ENCODE measurements around the gene SRRM4. TPM values are rescaled to one million over a fixed set of nuclear protein-coding genes. Genes with fewer than 3 reads are reported as not detected.

Gene SRRM4
- total RNA-seq, 1 experiment from 2014 or later: not detected

GRCh38 chr12:119154435-119154818, 173.1 kb downstream of the SRRM4 start:
- no TSS peak for BruUV-seq (replicated peaks)
- intact Hi-C loops (cut with micrococcal nuclease): no loop called here
- Mint-ChIP-seq H3K27me3 (ENCODE audit: insufficient read depth, unreplicated experiment) (no peaks in the 10 kb centered on the region), H3K9me3 (ENCODE audit: unreplicated experiment) (peaks cover 7% of the 10 kb centered on the region), H3K27ac (ENCODE audit: low read depth, unreplicated experiment) (no peak overlapping the region), H3K4me3 (ENCODE audit: unreplicated experiment) (no peak overlapping the region), H3K36me3 (ENCODE audit: insufficient read depth, unreplicated experiment) (no peaks in the 10 kb centered on the region), H3K4me1 (ENCODE audit: insufficient read depth, unreplicated experiment) (no peaks in the 10 kb centered on the region)
- TF ChIP-seq CTCF (IDR thresholded peaks at IDR 0.05; ENCODE audit: unreplicated experiment): no peak
- DNase-seq (ENCODE audit: unreplicated experiment): no peak
- CTCF ChIA-PET: no interaction called here
- POLR2A ChIA-PET: no interaction called here

GRCh38 chr12:119156401-119157044, 175.2 kb downstream of the SRRM4 start:
- Mint-ChIP-seq H3K27ac (ENCODE audit: low read depth, unreplicated experiment) (no peak overlapping the region), H3K4me3 (ENCODE audit: unreplicated experiment) (no peak overlapping the region), H3K9me3 (ENCODE audit: unreplicated experiment) (peaks cover 11% of the 10 kb centered on the region), H3K27me3 (ENCODE audit: insufficient read depth, unreplicated experiment) (peaks cover 19% of the 10 kb centered on the region), H3K36me3 (ENCODE audit: insufficient read depth, unreplicated experiment) (no peaks in the 10 kb centered on the region), H3K4me1 (ENCODE audit: insufficient read depth, unreplicated experiment) (no peaks in the 10 kb centered on the region)
- CTCF ChIA-PET: no interaction called here
- no TSS peak for BruUV-seq (replicated peaks)
- POLR2A ChIA-PET: no interaction called here
- TF ChIP-seq CTCF (IDR thresholded peaks at IDR 0.05; ENCODE audit: unreplicated experiment): no peak
- DNase-seq (ENCODE audit: unreplicated experiment): no peak
- intact Hi-C loops (cut with micrococcal nuclease): no loop called here

- Mint-ChIP-seq H3K36me3 (ENCODE audit: insufficient read depth, unreplicated experiment) (no peaks in the 10 kb centered on the region), H3K4me1 (ENCODE audit: insufficient read depth, unreplicated experiment) (no peaks in the 10 kb centered on the region), H3K27ac (ENCODE audit: low read depth, unreplicated experiment) (no peak overlapping the region), H3K9me3 (ENCODE audit: unreplicated experiment) (peaks cover 11% of the 10 kb centered on the region), H3K4me3 (ENCODE audit: unreplicated experiment) (no peak overlapping the region), H3K27me3 (ENCODE audit: insufficient read depth, unreplicated experiment) (peaks cover 21% of the 10 kb centered on the region)
- no peak for TF ChIP-seq CTCF (IDR thresholded peaks at IDR 0.05; ENCODE audit: unreplicated experiment)
- DNase-seq (ENCODE audit: unreplicated experiment): no peak
- no TSS peak for BruUV-seq (replicated peaks)
- ChIA-PET CTCF (interaction anchor here (1.1 kb wide), 1 partner anchor 9 kb away, joined by 3 read pairs; no protein-coding TSS in a partner anchor), POLR2A (no interaction called here)
- intact Hi-C loops (cut with micrococcal nuclease): no loop called here
Observed at GRCh38 chr12:119157528-119157927, 176.2 kb downstream of the SRRM4 start.

GRCh38 chr12:119157978-119158377, 176.6 kb downstream of the SRRM4 start:
- CTCF ChIA-PET: interaction anchor here (1.1 kb wide), 1 partner anchor 9 kb away, joined by 3 read pairs; no protein-coding TSS in a partner anchor
- H3K9me3 Mint-ChIP-seq (ENCODE audit: unreplicated experiment): peaks cover 11% of the 10 kb centered on the region
- no peak overlapping the region for H3K27ac Mint-ChIP-seq (ENCODE audit: low read depth, unreplicated experiment)
- no peaks in the 10 kb centered on the region for H3K4me1 Mint-ChIP-seq (ENCODE audit: insufficient read depth, unreplicated experiment)
- peaks cover 21% of the 10 kb centered on the region for H3K27me3 Mint-ChIP-seq (ENCODE audit: insufficient read depth, unreplicated experiment)
- no peak for TF ChIP-seq CTCF (IDR thresholded peaks at IDR 0.05; ENCODE audit: unreplicated experiment)
- POLR2A ChIA-PET: no interaction called here
- no peak for DNase-seq (ENCODE audit: unreplicated experiment)
- H3K36me3 Mint-ChIP-seq (ENCODE audit: insufficient read depth, unreplicated experiment): no peaks in the 10 kb centered on the region
- no peak overlapping the region for H3K4me3 Mint-ChIP-seq (ENCODE audit: unreplicated experiment)
- no TSS peak for BruUV-seq (replicated peaks)
- intact Hi-C loops (cut with micrococcal nuclease): no loop called here
